Neural crest cell (in vitro differentiated cells): ENCODE measurements around the gene ANKRD28. TPM values are rescaled to one million over a fixed set of nuclear protein-coding genes. Genes with fewer than 3 reads are reported as not detected.

ENCODE experiments used
- DNase-seq: peaks from one replicate; pipeline ENCODE4 v3.0.0; 2021; ENCODE audit warnings: low read depth, mixed read lengths, low spot score
- H3K27ac Mint-ChIP-seq: one replicate; pipeline ENCODE4 v1.8.0; 2021; ENCODE audit warnings: mild to moderate bottlenecking, mixed read lengths; ENCODE audit not compliant: unreplicated experiment
- H3K27me3 Mint-ChIP-seq: 2 replicates; pipeline ENCODE4 v1.8.0; 2021; ENCODE audit warnings: low read depth, mild to moderate bottlenecking, mixed read lengths
- H3K36me3 Mint-ChIP-seq: 2 replicates; pipeline ENCODE4 v1.8.0; 2021; ENCODE audit warnings: low read depth, mild to moderate bottlenecking, mixed read lengths
- H3K4me1 Mint-ChIP-seq: 2 replicates; pipeline ENCODE4 v1.8.0; 2021; ENCODE audit warnings: mixed read lengths
- H3K4me3 Mint-ChIP-seq: one replicate; pipeline ENCODE4 v1.8.0; 2021; ENCODE audit warnings: mild to moderate bottlenecking, mixed read lengths
- H3K9me3 Mint-ChIP-seq: 2 replicates; pipeline ENCODE4 v1.8.0; 2021; ENCODE audit warnings: mixed read lengths
- CTCF ChIP-seq: fragments of 200-600 bp; sonication (generic); conservative IDR thresholded peaks from 2 replicates; pipeline ENCODE4 v1.5.0; 2021; ENCODE audit warnings: antibody characterized with exemption, mild to moderate bottlenecking
- total RNA-seq: library from RNA; stranded (reverse); gene quantifications from 2 replicates; pipeline ENCODE4 v1.2.1, GENCODE V29; 2021

The ANKRD28 gene
- total RNA-seq, 1 donor from 2014 or later: 34.6 TPM

- no peak overlapping the region for H3K4me3 Mint-ChIP-seq
- H3K4me1 Mint-ChIP-seq: peaks cover 3% of the 10 kb centered on the region
- H3K36me3 Mint-ChIP-seq: no peaks in the 10 kb centered on the region
- H3K27me3 Mint-ChIP-seq: no peaks in the 10 kb centered on the region
- no peak for DNase-seq
- peak overlapping the region; percentile 69 for H3K27ac Mint-ChIP-seq
- H3K9me3 Mint-ChIP-seq: no peaks in the 10 kb centered on the region
- TF ChIP-seq CTCF: no peak
These were observed 29.1 kb downstream of the ANKRD28 start for GRCh38 chr3:15768421-15769255.

- DNase-seq: no peak
- H3K27me3 Mint-ChIP-seq: no peaks in the 10 kb centered on the region
- no peaks in the 10 kb centered on the region for H3K9me3 Mint-ChIP-seq
- no peak for TF ChIP-seq CTCF
- no peak overlapping the region for H3K27ac Mint-ChIP-seq
- H3K36me3 Mint-ChIP-seq: peaks cover 4% of the 10 kb centered on the region
- H3K4me3 Mint-ChIP-seq: no peak overlapping the region
- H3K4me1 Mint-ChIP-seq: peaks cover 3% of the 10 kb centered on the region
These were observed 31.4 kb downstream of the ANKRD28 start for GRCh38 chr3:15766406-15766805.

- H3K9me3 Mint-ChIP-seq: no peaks in the 10 kb centered on the region
- peaks cover 4% of the 10 kb centered on the region for H3K36me3 Mint-ChIP-seq
- H3K27ac Mint-ChIP-seq: no peak overlapping the region
- no peak for TF ChIP-seq CTCF
- peaks cover 13% of the 10 kb centered on the region for H3K4me1 Mint-ChIP-seq
- no peak overlapping the region for H3K4me3 Mint-ChIP-seq
- H3K27me3 Mint-ChIP-seq: no peaks in the 10 kb centered on the region
- DNase-seq: no peak
These were observed 39.5 kb downstream of the ANKRD28 start for GRCh38 chr3:15758295-15758694.

- DNase-seq: no peak
- Mint-ChIP-seq H3K4me1 (peaks cover 13% of the 10 kb centered on the region), H3K27me3 (no peaks in the 10 kb centered on the region), H3K9me3 (no peaks in the 10 kb centered on the region), H3K27ac (no peak overlapping the region), H3K36me3 (peaks cover 3% of the 10 kb centered on the region), H3K4me3 (no peak overlapping the region)
- TF ChIP-seq CTCF: no peak
These were observed 40.0 kb downstream of the ANKRD28 start for GRCh38 chr3:15757824-15758223.

GRCh38 chr3:15756505-15756904 is 41.3 kb downstream of the ANKRD28 start:
- DNase-seq: no peak
- no peak for TF ChIP-seq CTCF
- Mint-ChIP-seq H3K27me3 (no peaks in the 10 kb centered on the region), H3K9me3 (no peaks in the 10 kb centered on the region), H3K4me1 (peaks cover 13% of the 10 kb centered on the region), H3K4me3 (no peak overlapping the region), H3K27ac (no peak overlapping the region), H3K36me3 (peaks cover 3% of the 10 kb centered on the region)
